Thyroid gland (tissue), 4 donors: ENCODE data around the gene TPRX2.

Experiments used
- CTCF ChIP-seq, 6 experiments: fragments of 200-600 bp in 3 of 6; fragments of 450-650 bp in 3 of 6; sonication (generic) in 3 of 6; IDR thresholded peaks; one replicate each; pipeline ENCODE4 v1.5.1; 2016 to 2019; ENCODE audit warnings: antibody characterized with exemption in 6 of 6, mild to moderate bottlenecking in 2 of 6, inconsistent platforms in 1 of 6, moderate library complexity in 1 of 6
- POLR2A ChIP-seq, 2 donors: fragments of 450-650 bp; IDR thresholded peaks; one replicate each; pipeline ENCODE4 v1.6.1; 2017; ENCODE audit warnings: antibody characterized with exemption in 2 of 2, mild to moderate bottlenecking in 2 of 2, moderate library complexity in 1 of 2

GRCh38 chr19:47848823-47849473 lies 10.1 kb upstream of the TPRX2 start:
- no peak for TF ChIP-seq POLR2A (IDR thresholded peaks at IDR 0.05)
- no peak for TF ChIP-seq CTCF (IDR thresholded peaks at IDR 0.05)
